GM12891 (cell line): ENCODE results near the gene POLR1H.

Experiments
- POLR2A ChIP-seq: IDR thresholded peaks from 2 replicates; pipeline ENCODE4 v1.6.1; 2011; ENCODE audit warnings: low read depth, low read length, control low read depth
- POLR2AphosphoS5 ChIP-seq: IDR thresholded peaks from 2 replicates; pipeline ENCODE4 v1.6.1; 2011; ENCODE audit warnings: low read depth, low read length, control low read depth
- POU2F2 ChIP-seq: IDR thresholded peaks from 2 replicates; pipeline ENCODE4 v1.6.1; 2011; ENCODE audit warnings: low read depth, mild to moderate bottlenecking, control low read depth, low read length, moderate library complexity
- SPI1 ChIP-seq: IDR thresholded peaks from 2 replicates; pipeline ENCODE4 v1.6.1; 2011; ENCODE audit warnings: low read depth, low read length, control low read depth
- TAF1 ChIP-seq: IDR thresholded peaks from 2 replicates; pipeline ENCODE4 v1.6.1; 2011; ENCODE audit warnings: low read depth, low read length, control low read depth

DNA sequence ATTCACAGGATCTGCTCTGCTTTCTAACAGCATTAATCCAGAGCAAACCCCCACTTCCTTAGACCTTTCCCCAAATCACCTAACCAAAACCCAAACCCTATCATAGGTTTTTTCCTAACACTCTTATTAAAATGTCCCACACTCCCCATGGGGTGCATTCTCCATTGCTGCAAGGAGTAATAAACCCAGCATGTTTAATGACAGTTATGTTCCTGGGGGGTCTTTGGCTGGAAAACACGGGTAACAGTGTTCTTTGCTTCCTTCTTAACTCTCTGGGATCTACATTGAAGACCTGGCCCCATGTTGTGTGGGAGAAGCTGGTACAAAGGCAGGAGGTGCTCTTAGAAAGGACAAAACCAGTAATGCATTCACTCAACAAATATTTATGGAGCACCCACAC, 35.8 kb downstream of the POLR1H start:
- TF ChIP-seq POLR2A (no peak), POLR2AphosphoS5 (no peak), SPI1 (no peak), TAF1 (no peak), POU2F2 (no peak)
